ENCODE measurements around the gene FAAP20. TPM values are rescaled to one million over a fixed set of nuclear protein-coding genes. Genes with fewer than 3 reads are reported as not detected.
"Not testable (repeated sequence)": the region's sequence is repeated elsewhere in the genome, so short reads cannot be mapped to it uniquely, and the experiment has no call there.

Gene FAAP20
- total RNA-seq, 1 experiment from 2014 or later, result 72.1 TPM

DNA sequence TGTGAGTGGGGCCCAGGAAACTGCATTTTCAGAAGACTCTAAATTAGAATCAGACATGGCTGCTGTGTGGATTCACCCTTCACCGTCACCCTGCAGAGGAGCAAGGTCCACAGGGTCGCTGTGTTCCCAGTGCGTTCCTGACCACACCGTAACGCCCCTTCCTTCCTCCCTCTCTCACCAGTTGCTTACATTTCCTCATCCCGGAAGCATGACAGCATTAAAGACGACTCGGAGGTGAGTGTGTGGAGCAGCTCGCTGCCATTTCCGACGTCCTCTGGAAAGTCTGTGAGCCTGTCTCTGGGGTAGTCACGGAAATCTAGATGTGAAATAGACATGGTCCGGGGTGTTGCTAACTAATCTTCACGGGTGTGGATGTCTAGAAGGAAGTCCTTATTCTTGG lies 45.9 kb downstream of the FAAP20 start:
- no TSS peak for BruUV-seq (replicated peaks)
- TF ChIP-seq CTCF (conservative IDR thresholded peaks at IDR 0.05) (no peak), EZH2 (IDR thresholded peaks at IDR 0.05; ENCODE audit: low read depth) (no peak)
- Histone ChIP-seq H3K9me3 (ENCODE audit: insufficient read depth, low read depth) (no peaks in the 10 kb centered on the region), H3K36me3 (ENCODE audit: low read depth) (no peaks in the 10 kb centered on the region), H3K4me3 (no peak overlapping the region), H2AFZ (no peak overlapping the region), H3F3A (ENCODE audit: insufficient read depth, low read depth) (no peaks in the 10 kb centered on the region), H3K4me1 (replicated peaks; ENCODE audit: insufficient read depth) (no peaks in the 10 kb centered on the region), H3K27ac (no peak overlapping the region), H3K9me2 (ENCODE audit: insufficient read depth) (no peaks in the 10 kb centered on the region), H3K4me2 (no peak overlapping the region), H3K27me3 (ENCODE audit: insufficient read depth, low read depth) (no peaks in the 10 kb centered on the region), H4K20me1 (ENCODE audit: insufficient read depth) (no peaks in the 10 kb centered on the region), H3K79me2 (ENCODE audit: low read depth) (no peaks in the 10 kb centered on the region)
- no peak for DNase-seq
- ChIA-PET CTCF (no interaction called here), POLR2A (ENCODE audit: unreplicated experiment) (no interaction called here)
- intact Hi-C loops (cut with micrococcal nuclease; ENCODE audit: unreplicated experiment), result no loop called here

GRCh38 chr1:2147869-2148268 lies 46.7 kb downstream of the FAAP20 start:
- H3F3A ChIP-seq (ENCODE audit: insufficient read depth, low read depth); H3K27me3 ChIP-seq (ENCODE audit: insufficient read depth, low read depth); BruUV-seq (replicated peaks); H3K36me3 ChIP-seq (ENCODE audit: low read depth); POLR2A ChIA-PET (ENCODE audit: unreplicated experiment); H3K27ac ChIP-seq; CTCF ChIA-PET; DNase-seq; H3K9me2 ChIP-seq (ENCODE audit: insufficient read depth); H4K20me1 ChIP-seq (ENCODE audit: insufficient read depth); H3K4me2 ChIP-seq; H3K4me1 ChIP-seq (replicated peaks; ENCODE audit: insufficient read depth); H3K79me2 ChIP-seq (ENCODE audit: low read depth); H3K9me3 ChIP-seq (ENCODE audit: insufficient read depth, low read depth); H2AFZ ChIP-seq; intact Hi-C loops (cut with micrococcal nuclease; ENCODE audit: unreplicated experiment); H3K4me3 ChIP-seq: not testable (repeated sequence)

GRCh38 chr1:2146836-2147517 lies 47.6 kb downstream of the FAAP20 start:
- CTCF ChIA-PET, result no interaction called here
- Histone ChIP-seq H3K27me3 (ENCODE audit: insufficient read depth, low read depth) (no peaks in the 10 kb centered on the region), H3K4me3 (no peak overlapping the region), H3F3A (ENCODE audit: insufficient read depth, low read depth) (no peaks in the 10 kb centered on the region; the same call in 1 of the 2 replicates), H3K79me2 (ENCODE audit: low read depth) (no peaks in the 10 kb centered on the region), H3K4me2 (no peak overlapping the region), H2AFZ (no peak overlapping the region), H3K36me3 (ENCODE audit: low read depth) (no peaks in the 10 kb centered on the region), H3K9me3 (ENCODE audit: insufficient read depth, low read depth) (no peaks in the 10 kb centered on the region), H3K9me2 (ENCODE audit: insufficient read depth) (no peaks in the 10 kb centered on the region), H3K27ac (no peak overlapping the region), H3K4me1 (replicated peaks; ENCODE audit: insufficient read depth) (no peaks in the 10 kb centered on the region), H4K20me1 (ENCODE audit: insufficient read depth) (no peaks in the 10 kb centered on the region)
- POLR2A ChIA-PET (ENCODE audit: unreplicated experiment), result no interaction called here
- DNase-seq, result no peak
- no peak for TF ChIP-seq CTCF (conservative IDR thresholded peaks at IDR 0.05)
- no peak for TF ChIP-seq EZH2 (IDR thresholded peaks at IDR 0.05; ENCODE audit: low read depth)
- BruUV-seq (replicated peaks), result no TSS peak
- intact Hi-C loops (cut with micrococcal nuclease; ENCODE audit: unreplicated experiment), result no loop called here

Measured in PC-9 (cell line).